Stimulated activated CD4-positive, alpha-beta T cell treated with anti-CD3 and anti-CD28 coated beads, Interleukin-2, amount 100 ng/mL, for 48 hours (primary cell): ENCODE results near the gene CASQ1.

Experiments
- DNase-seq, 2 donors: peaks; one replicate each; pipeline ENCODE4 v3.0.0-alpha.2; 2020

Gene CASQ1

DNA sequence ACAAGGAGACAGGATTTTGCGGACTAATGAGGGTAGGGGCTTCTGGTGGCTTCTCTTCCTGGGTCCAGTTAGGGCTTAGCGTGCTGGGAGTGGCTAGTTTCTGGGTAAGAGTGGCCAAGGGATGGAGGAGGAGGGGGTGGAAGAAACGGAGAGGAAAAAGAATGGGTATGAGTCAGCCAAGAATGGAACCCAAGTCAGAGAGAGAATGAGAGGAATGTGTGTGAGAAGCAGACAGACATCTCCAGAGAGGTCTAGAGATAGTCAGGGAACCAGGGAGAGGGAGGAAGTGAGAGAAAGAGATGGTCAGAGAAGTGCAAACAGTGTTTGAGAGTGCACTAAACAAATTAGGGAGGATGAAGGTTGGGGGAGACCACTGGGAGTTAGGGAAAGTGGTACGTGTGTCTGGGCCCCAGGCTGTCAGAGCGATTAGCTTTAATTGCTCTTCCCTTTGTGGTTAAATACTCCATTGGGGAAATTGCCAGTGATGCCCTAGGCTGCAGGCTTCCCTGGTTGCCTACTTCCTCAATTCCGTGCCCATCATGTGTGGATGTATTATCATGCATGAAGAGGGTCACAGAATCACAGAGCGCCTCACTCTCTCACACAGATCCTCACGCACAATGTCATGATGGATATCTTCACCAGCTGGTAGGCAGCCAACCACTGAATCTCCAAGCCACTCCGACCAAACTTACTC, 16.2 kb downstream of the CASQ1 start:
- no peak for DNase-seq

DNA sequence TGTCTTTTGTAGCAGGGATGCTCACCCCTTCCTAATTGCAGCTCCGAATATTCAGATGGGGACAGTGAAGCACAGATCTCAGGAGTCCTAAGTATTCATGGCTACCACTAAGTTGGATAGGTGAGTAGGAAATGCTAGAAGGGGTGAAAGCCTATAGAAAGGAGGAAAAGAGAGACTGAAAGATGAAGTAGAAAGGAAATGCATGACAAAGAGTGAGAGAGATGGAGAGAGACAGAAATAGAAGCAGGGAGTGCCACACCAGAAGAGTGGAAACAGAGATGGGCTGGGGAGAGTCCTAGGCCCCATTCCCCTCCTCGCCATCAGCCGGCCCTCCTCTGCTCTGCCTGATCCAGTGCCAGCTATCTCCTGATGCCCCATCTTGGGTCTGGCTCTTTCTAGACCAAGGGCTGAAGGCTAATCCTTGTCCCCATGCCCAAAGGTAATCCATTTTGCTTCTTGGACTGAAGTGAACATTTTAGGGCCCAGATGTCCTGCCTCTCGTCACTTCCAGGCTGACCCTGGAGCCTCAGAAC, 16.8 kb downstream of the CASQ1 start:
- no peak for DNase-seq

DNA sequence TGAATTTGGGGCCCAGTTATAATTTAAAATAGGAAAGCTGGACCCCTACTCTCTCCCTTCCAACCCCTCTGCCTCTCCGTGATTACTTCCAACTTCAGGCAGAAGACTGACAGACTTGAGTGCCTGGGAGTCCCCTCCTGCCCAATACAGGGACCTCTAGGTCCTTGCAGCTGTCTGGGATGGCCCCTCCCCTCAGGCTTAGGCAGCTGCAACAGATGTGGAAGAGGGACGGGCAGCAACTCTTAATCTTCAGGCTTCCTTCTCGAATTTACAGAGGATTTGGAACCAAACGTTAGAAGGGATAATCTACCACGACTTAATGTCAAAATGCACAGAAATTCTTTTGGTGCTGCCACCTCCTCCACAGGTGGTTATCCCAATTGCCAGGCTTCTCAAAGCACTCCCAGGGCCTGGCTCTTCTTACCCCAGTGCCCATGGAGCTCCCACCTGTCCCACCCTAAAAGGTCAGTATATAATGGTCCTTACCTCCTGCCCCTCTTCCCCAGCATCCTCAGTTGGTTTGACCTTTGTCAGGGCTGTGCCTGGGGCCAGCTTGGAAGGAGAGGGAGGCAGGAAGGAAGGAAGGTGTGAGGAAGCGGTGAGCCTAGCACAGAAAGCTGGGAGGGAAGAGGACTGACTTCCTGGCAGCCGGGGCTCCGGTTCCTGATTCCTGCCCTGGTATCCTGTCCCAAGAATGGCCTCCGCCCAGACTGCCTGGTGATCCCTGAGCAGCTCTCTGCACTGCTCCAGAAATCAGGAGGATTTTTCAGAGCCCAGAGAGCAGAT, 17.6 kb downstream of the CASQ1 start:
- DNase-seq: no peak

DNA sequence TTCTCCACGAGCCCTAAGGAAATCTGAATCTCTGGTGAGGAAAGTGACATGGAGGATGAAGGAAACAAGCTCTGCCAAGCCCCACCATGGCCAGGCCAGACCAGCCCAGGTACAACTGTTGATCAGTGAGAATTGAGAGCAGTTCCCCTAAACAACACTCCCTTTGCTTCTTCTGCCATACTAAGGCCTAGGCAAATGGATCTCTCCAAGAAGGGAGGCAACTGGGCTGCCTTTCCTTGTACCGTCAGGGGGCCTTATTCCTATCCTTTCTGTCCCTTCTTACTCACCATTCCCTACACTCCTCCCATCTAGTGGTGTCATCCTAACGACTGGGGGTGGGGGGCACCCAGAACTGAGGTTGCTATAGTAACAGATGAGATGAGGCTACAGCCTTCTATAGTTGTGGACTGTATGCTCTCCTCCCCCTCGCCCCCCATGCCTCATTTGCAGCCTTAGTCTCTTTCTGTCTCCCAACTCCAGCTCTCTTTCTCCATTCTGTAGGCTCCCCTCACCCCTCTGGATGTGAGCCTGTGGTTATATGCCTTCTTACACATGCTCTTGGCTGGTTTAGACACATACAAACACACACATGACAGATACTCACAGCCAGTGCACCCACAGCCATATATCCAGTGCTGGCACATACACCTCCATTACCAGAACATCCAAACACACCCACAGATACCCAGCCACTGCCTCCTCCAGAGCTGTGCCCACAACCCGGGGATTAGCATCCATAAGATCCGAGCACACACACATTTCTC, 18.4 kb downstream of the CASQ1 start:
- DNase-seq: no peak

DNA sequence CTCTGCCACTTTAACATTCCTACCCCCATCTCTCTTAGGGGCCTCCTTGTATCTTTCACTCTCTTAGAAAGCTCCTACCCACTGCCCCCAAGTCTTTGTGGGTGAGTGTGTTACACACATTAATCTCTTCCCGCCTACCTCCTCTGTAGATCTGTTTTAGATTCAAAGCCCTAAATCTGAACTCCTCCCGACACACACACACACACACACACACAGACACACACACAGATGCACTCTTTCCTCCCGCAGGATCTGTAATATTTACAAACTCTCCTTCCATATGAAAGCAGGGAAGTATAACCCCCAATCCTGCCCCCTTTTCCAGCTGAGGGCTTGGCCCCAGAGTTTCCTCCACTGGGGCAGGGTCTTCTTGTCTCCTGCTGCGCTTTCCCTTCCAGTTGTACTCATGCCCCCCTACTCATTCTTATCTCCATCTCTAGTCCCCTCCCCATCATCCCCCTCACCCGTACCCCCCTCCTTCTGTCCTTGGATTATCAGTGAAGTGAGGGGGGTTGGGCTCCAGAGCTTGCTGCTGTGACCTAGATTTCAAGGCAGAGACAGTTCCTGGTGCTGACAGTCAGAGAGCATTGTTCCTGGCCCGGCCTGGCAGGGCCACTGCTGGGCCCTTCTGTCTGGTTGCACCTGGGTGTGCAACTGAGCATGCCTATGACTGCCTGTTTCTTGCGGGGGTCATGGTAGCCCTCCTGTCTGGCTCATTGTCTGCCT, 19.1 kb downstream of the CASQ1 start:
- no peak for DNase-seq

DNA sequence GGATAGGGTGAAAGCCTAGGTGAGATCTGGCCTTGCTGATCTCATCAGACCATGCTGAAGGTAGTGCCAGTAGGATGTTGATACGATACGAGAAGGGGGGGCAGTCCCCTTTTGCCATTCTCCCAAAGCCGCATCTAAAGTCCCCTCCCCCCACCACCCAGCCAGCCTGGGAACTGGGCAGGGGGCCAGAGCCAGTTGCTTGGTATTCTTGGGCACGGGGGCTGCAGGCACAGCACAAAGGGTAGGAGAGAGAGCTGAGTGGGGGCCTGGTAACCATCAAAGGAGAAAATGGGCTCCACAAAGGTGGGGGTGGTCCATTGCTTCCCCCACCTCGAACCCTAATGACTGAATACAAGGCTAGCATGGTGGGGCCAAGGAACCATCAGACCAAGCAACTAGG, 20.2 kb downstream of the CASQ1 start:
- DNase-seq: no peak

DNA sequence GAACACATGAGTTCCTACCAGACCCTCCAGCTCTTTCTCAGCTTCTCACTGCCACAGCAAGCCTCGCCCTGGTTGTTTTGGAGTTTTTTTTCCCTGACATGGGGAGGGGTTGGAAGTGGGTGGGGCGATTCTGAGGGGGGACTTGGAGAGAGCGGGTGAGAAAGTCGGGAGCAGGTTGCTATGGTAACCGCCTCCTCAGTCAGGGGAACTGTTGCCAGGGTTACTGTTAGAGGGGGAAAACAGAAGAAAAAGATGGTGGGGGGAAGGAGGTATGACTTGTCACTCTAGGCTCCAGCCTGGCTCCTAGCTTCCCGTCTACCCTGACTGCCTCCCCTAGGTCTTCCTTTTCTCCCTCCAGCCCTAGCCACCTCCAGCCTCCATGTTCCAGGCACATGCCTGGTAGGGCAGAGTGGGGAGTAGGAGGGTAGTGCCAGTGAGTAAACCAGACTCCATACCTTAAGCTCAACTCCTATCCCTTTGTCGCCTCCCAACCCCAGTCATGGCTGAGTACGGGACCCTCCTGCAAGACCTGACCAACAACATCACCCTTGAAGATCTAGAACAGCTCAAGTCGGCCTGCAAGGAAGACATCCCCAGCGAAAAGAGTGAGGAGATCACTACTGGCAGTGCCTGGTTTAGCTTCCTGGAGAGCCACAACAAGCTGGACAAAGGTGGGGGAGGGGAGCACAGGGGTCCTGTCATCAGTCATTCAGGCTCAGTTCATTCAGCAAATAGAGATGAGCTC, 20.8 kb downstream of the CASQ1 start:
- no peak for DNase-seq

DNA sequence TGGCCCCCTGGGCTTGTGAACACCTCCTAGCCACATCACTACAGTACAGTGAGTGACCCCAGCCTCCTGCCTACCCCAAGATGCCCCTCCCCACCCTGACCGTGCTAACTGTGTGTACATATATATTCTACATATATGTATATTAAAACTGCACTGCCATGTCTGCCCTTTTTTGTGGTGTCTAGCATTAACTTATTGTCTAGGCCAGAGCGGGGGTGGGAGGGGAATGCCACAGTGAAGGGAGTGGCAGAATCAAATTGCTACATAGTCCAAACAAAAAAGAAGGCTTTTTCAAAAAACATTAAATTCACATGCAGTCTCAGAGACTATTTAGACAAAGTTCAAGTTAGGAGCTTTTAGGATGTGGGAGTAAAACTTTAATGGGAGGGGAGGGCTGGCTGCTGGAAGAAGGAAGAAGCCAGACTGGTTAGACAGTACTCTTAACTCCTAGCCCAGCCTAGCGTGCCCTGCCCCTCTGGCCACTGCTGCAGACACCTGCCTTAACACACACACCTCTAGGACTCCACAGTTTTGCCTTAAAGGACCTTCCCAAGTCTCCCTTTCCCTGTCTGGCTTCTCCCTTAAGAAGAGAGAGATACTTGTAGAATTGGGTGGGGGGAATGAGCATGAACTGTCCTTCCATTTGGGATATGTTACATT, 24.2 kb downstream of the CASQ1 start:
- DNase-seq: no peak

DNA sequence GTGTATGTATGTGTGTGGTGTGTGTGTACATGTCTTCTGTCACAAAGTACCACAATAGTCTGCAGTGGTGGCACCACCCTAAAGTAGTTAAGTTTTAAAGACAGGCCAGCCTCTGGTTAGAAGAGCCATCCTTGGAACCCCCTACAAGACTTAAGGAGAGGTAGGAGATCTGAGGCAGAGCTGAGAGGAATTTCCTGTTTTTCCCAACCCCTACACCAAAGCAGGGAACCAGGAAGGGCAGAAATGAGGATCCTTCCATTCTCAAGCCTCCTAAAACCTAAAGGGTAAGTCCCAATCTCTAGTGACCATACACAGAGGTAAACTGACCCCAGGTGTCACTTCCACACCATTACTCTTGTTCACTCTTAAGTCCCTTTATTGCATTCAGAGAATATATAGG, 25.9 kb downstream of the CASQ1 start:
- no peak for DNase-seq

DNA sequence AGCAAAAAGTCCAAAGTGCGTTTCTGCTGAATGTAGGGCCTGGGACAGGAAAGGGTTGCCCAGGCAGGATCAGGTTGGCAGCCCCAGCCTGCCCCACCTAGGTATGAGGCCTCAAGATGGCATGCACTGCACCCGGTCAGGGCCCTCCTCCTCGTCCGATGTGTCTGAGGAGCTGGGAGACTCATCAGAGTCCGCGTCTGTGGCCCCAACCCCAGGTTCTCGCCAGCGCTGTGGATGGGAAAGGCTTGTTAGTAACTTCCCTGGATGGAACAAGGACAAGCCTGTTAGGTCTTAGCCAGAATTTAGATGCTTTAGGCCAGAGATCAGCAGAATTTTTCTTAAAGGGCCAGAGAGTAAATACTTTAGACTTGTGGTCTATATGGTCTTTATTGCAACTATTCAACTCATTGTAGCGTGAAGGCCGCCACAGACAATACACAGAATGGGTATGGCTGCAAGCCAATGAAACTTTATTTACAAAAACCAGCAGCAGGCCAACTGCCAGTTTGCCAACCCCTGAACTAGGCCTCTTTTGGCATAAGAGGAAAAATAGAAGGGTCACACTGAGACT, 27.2 kb downstream of the CASQ1 start:
- DNase-seq: no peak

DNA sequence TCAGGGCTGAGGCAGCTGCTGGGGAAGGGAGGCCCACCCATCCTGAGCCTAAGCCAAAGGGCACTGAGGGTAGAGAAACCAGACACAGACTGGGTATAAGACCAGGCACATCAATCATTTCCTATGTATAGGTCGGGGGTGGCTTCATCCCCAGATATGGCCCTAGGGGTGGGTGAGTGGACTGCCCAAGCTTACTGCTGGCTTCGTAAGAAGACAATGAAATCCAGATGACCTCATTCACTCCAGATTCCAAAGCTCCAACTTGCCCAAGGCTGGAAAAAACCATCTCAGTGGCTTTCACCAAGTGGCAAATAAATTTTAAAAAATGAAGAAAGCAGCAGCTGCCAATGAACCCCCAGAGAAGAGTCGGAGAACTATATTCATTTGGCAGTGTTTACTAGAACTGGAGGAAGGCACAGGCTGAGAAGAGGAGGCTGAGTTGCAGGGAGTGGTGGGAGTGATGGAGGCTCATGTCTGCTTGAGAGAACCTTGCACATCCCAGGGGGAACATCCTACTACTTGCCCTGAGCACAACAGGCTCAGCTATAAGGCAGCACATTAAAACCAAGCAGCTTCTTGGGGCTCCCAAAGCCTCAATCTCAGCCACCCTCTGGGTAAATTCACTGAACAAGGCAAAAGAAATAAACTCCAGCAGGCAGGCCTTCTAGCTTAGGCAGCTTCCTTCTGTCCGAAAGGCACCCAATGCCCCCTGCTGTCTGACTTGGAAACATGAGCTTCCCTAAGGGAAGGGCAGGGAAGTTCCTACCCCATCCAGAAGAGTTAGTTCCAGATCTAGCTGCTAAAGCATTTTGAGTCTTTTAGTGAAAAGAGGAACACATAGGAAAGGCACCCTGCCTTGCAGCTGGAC, 28.9 kb downstream of the CASQ1 start:
- DNase-seq: no peak

DNA sequence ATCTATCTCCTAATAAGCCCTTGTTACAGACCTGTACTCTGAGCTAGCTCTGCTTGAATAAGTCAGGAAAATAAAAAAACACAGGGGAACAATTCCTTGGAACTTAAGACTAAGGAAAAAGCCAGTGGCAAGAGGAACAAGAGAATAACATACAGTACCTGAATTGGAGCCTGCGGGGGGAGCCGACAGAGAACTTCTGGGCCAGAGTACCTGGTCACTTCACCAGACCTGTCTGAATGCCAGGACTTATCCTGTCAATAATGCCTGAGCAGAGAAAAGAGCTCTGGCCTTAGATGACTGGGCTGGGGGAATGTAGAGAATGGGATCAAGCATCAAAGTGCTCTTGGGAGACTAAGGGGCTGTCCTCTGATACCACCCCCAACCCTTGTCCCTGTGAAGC, 29.9 kb downstream of the CASQ1 start:
- no peak for DNase-seq

DNA sequence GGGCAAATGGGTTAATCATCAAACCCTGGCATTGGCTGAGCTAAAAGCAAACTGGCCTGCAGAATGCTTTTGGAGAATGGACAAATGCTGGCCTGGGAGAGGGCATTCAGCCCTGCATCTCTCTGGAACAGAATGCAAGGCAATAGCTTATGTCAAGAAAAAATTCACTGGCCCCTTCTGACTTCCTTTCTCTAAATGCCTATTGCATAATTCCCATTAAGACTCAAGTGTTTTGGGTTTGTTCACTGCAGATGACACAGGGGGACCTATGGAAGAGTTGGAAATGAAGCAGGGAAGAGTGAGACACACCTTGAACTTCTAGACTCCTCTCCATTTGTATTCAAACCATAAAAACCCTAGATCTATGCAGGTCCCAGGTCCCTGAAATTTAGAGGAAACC, 30.7 kb downstream of the CASQ1 start:
- no peak for DNase-seq

DNA sequence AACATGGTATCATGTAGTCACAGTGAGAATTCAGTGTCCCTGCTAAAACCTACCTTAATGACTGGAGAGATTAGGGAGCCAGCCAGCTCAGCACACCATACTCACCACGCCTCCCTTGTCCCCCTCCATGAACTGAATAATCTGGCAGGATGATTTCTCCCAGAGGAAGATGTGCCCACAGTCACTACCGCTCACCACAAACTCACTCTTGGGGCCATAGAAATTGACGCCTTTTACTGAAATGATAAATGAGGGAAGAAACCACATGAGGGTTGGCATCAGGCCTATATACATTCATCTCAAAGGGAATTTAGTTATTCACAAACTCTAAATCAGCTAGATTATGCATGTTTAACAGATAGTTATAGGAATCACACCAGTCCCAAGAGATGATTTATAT, 32.2 kb downstream of the CASQ1 start:
- no peak for DNase-seq

DNA sequence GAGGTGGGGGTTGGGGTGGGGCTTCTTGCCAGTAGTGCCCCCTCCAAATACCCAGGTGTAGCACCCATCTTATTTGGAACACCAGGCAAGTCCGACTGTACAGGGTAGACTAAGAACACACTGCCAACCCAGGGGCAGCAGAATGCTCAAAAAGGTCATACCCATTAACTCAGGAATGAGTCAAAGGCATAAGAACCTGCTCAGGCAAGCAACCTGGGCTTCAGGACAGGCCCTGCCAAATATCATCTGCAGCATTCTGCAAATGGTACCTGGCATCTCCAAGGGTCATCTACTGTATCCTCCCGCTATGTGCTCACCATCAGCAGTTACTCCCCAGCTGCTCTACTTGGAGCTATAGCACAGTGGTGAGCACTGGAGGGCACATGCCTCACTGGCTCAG, 34.2 kb downstream of the CASQ1 start:
- DNase-seq: no peak

DNA sequence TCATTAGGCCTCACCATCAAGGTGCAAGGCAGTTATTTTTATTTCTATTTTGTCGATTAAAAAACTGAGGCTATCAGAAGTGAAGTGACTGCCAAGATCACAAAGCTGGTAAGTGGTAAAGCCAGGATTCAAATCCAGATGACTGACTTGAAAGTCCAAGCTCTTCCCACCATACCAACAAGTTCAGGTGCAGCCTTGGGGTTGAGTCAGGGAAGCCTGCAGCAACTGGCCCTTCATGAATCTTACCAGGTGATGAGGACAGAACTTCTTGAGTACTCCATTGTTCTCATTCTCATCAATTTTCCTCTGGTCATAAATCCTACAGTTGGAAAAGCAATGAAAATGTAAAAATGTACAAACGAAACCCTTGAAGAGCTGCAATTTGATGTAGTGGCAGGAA, 35.0 kb downstream of the CASQ1 start:
- no peak for DNase-seq

DNA sequence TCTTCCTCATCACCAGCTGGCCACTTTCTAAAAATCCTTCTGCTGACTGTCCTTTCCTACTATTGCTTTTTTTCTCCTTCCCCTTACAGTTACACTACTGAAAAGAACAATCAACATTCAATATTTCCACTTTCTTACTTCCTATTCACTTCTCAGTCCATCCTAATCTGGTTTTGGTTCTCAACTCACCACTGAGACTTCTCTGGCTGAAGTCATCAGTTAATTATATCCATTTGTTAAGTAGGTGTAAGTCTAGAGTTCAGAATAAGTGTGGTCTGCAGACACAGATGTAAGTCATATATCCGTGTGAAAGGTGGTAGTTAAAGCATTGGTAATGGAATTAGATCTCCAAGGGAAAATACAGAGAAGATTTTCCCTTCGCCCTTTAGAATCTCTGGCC, 36.2 kb downstream of the CASQ1 start:
- no peak for DNase-seq

DNA sequence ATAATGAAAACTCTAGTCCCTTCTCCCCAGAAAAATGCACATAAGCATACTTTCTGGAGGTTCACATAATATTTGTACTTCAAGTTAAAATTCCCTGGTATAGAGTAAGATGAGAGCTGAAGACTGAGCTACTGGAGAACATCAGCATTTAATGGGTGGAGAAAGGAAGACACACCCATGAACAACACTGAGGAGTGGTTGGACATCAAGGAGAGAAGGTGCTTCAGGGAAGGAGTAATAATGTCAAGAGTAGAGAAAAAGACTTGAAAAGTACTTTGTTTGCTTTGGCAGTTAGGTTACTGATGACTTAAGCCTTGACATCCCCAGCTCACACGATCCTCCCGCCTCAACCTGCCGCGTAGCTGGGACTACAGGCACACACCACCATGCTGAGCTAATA, 36.7 kb downstream of the CASQ1 start:
- no peak for DNase-seq

DNA sequence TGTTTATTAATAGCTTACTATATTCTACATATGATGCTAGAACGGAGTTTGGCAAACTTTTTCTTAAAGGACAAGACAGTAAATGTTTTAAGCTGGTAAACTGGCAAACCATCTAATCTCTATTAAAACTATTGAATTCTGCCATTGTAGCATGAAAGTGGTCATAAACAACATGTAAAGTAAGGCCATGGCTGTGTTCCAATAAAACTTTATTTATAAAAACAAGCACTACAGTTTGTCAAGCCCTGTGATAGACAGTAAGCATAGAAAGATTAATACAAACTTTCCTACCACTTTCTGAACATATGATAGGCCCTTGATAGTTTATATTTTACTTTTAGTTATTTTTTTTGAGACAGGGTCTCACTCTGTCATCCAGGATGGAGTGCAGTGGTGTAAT, 37.2 kb downstream of the CASQ1 start:
- no peak for DNase-seq

DNA sequence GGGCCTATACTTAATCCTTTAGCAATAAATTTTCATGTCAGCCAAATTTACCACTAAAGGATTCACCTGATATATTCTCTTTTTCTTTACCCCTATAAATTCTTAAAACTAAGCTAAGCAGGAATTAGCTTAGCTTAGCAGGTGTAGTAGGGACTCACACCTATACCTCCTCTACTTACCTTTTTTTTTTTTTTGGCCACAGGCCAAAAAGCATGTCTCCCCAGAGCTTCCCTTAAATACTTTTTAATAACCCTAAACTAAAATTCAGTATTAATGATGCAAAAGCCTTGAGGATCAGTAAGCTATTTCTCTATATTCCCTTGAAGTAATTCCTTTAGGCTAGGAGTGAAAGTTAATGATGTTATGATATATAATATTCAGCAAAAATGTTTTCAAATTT, 38.1 kb downstream of the CASQ1 start:
- no peak for DNase-seq
